Stimulated activated CD4-positive, alpha-beta T cell treated with anti-CD3 and anti-CD28 coated beads, TNF-alpha, amount 100 ng/mL, for 1 hour (primary cell): ENCODE data around the gene OTOG.

ENCODE experiments used
- DNase-seq, 3 donors: peaks; one replicate each; pipeline ENCODE4 v3.0.0-alpha.2; 2020; ENCODE audit warnings: low read depth in 3 of 3, low spot score in 1 of 3

Gene OTOG

GRCh38 chr11:17646451-17647145 lies 99.5 kb downstream of the OTOG start:
- DNase-seq: no peak

GRCh38 chr11:17648528-17648927 lies 101.5 kb downstream of the OTOG start:
- DNase-seq: no peak

- no peak for DNase-seq
Observed at GRCh38 chr11:17649261-17649660, 102.2 kb downstream of the OTOG start.

GRCh38 chr11:17649696-17650095 lies 102.6 kb downstream of the OTOG start:
- no peak for DNase-seq

- DNase-seq: no peak
Observed at GRCh38 chr11:17650127-17650911, 103.3 kb downstream of the OTOG start.

GRCh38 chr11:17651061-17651460 lies 104.0 kb downstream of the OTOG start:
- DNase-seq: no peak

GRCh38 chr11:17651681-17652080 lies 104.6 kb downstream of the OTOG start:
- no peak for DNase-seq

- DNase-seq: no peak
Observed at GRCh38 chr11:17652556-17652955, 105.5 kb downstream of the OTOG start.

GRCh38 chr11:17653611-17654010 lies 106.6 kb downstream of the OTOG start:
- DNase-seq: no peak

- DNase-seq: no peak
Observed at GRCh38 chr11:17655682-17656081, 108.6 kb downstream of the OTOG start.

- DNase-seq: no peak
Observed at GRCh38 chr11:17658211-17658610, 111.2 kb downstream of the OTOG start.

GRCh38 chr11:17668166-17668565 lies 121.1 kb downstream of the OTOG start:
- DNase-seq: no peak

- DNase-seq: no peak
Observed at GRCh38 chr11:17672469-17672868, 125.4 kb downstream of the OTOG start.

GRCh38 chr11:17673951-17674350 lies 126.9 kb downstream of the OTOG start:
- no peak for DNase-seq

GRCh38 chr11:17682848-17683247 lies 135.8 kb downstream of the OTOG start:
- no peak for DNase-seq

- no peak for DNase-seq
Observed at GRCh38 chr11:17683377-17684161, 136.5 kb downstream of the OTOG start.

GRCh38 chr11:17684550-17684949 lies 137.5 kb downstream of the OTOG start:
- DNase-seq: no peak

GRCh38 chr11:17686231-17686980 lies 139.3 kb downstream of the OTOG start:
- DNase-seq: no peak

- no peak for DNase-seq
Observed at GRCh38 chr11:17687946-17688670, 141.0 kb downstream of the OTOG start.

GRCh38 chr11:17691550-17691949 lies 144.5 kb downstream of the OTOG start:
- no peak for DNase-seq
